ENCODE measurements around the gene JMJD1C. TPM values are rescaled to one million over a fixed set of nuclear protein-coding genes. Genes with fewer than 3 reads are reported as not detected.

Gene JMJD1C
- total RNA-seq, 1 donor from 2014 or later = 143 TPM

GRCh38 chr10:63204667-63205391 lies 260.9 kb downstream of the JMJD1C start:
- H3K4me2 ChIP-seq = no peak overlapping the region
- H3K4me1 ChIP-seq = peaks cover 49% of the 10 kb centered on the region
- TF ChIP-seq, protein P1, sequence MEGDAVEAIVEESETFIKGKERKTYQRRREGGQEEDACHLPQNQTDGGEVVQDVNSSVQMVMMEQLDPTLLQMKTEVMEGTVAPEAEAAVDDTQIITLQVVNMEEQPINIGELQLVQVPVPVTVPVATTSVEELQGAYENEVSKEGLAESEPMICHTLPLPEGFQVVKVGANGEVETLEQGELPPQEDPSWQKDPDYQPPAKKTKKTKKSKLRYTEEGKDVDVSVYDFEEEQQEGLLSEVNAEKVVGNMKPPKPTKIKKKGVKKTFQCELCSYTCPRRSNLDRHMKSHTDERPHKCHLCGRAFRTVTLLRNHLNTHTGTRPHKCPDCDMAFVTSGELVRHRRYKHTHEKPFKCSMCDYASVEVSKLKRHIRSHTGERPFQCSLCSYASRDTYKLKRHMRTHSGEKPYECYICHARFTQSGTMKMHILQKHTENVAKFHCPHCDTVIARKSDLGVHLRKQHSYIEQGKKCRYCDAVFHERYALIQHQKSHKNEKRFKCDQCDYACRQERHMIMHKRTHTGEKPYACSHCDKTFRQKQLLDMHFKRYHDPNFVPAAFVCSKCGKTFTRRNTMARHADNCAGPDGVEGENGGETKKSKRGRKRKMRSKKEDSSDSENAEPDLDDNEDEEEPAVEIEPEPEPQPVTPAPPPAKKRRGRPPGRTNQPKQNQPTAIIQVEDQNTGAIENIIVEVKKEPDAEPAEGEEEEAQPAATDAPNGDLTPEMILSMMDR (IDR thresholded peaks at IDR 0.05) = no peak
- TF ChIP-seq EZH2phosphoT487 (IDR thresholded peaks at IDR 0.05) = no peak
- no peak for TF ChIP-seq EZH2 (IDR thresholded peaks at IDR 0.05)
- H3F3A ChIP-seq (ENCODE audit: low read depth) = peaks cover 27% of the 10 kb centered on the region
- Mint-ChIP-seq H3K9me3 (no peaks in the 10 kb centered on the region), H3K4me1 (peaks cover 17% of the 10 kb centered on the region), H3K27ac (no peak overlapping the region), H3K36me3 (peaks cover 24% of the 10 kb centered on the region), H3K27me3 (ENCODE audit: insufficient read depth, low read depth) (no peaks in the 10 kb centered on the region), H3K4me3 (no peak overlapping the region)
- no peak overlapping the region for H2AFZ ChIP-seq (replicated peaks)
- H3K79me2 ChIP-seq (ENCODE audit: low read depth) = peaks cover 70% of the 10 kb centered on the region
- no peak overlapping the region for H3K27ac ChIP-seq
- H3K4me3 ChIP-seq = no peak overlapping the region
- no peaks in the 10 kb centered on the region for H3K9me3 ChIP-seq (ENCODE audit: low read depth)
- H4K20me1 ChIP-seq (ENCODE audit: low read depth) = peaks cover 36% of the 10 kb centered on the region
- H3K36me3 ChIP-seq = no peaks in the 10 kb centered on the region
- H3K9ac ChIP-seq = no peak overlapping the region
- H3K27me3 ChIP-seq = no peaks in the 10 kb centered on the region
- no peak for DNase-seq (ENCODE audit: low spot score)

DNA sequence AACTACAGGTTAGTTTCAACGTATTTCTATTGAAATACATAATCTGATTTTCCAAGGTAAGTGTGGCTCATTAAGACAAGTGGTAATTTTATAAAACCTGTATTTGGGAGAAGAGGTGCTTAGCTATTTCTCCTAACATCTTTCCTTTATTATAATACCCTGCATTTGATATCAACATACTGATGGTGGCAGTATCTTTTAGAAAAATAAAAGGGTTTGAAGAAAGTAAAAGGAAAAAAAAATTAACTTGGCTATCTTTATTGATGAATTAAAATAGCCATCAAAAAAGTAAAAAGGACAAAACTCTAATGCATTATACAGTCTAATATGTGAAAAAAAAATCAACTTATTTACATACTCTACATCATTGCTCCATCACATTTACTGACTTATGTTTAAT lies 264.7 kb downstream of the JMJD1C start:
- peaks cover 16% of the 10 kb centered on the region for H4K20me1 ChIP-seq (ENCODE audit: low read depth)
- no peak overlapping the region for H3K4me3 Mint-ChIP-seq
- no peak overlapping the region for H2AFZ ChIP-seq (replicated peaks)
- H3K4me2 ChIP-seq = peak overlapping the region; percentile 48
- H3K27me3 ChIP-seq = no peaks in the 10 kb centered on the region
- no peak overlapping the region for H3K4me3 ChIP-seq
- H3F3A ChIP-seq (ENCODE audit: low read depth) = peaks cover 15% of the 10 kb centered on the region
- H3K9me3 Mint-ChIP-seq = no peaks in the 10 kb centered on the region
- H3K9ac ChIP-seq = no peak overlapping the region
- peaks cover 10% of the 10 kb centered on the region for H3K36me3 ChIP-seq
- H3K27ac ChIP-seq = peak overlapping the region; percentile 35
- H3K27me3 Mint-ChIP-seq (ENCODE audit: insufficient read depth, low read depth) = no peaks in the 10 kb centered on the region
- H3K36me3 Mint-ChIP-seq = peaks cover 25% of the 10 kb centered on the region
- peaks cover 48% of the 10 kb centered on the region for H3K79me2 ChIP-seq (ENCODE audit: low read depth)
- peaks cover 15% of the 10 kb centered on the region for H3K4me1 ChIP-seq
- DNase-seq (ENCODE audit: low spot score) = no peak
- peaks cover 3% of the 10 kb centered on the region for H3K4me1 Mint-ChIP-seq
- TF ChIP-seq EZH2 (IDR thresholded peaks at IDR 0.05) (no peak), EZH2phosphoT487 (IDR thresholded peaks at IDR 0.05) (no peak)
- TF ChIP-seq, protein P1 (IDR thresholded peaks at IDR 0.05) = no peak
- no peaks in the 10 kb centered on the region for H3K9me3 ChIP-seq (ENCODE audit: low read depth)
- no peak overlapping the region for H3K27ac Mint-ChIP-seq

- Histone ChIP-seq H3F3A (ENCODE audit: low read depth) (peaks cover 15% of the 10 kb centered on the region), H2AFZ (replicated peaks) (no peak overlapping the region), H3K36me3 (peaks cover 10% of the 10 kb centered on the region), H3K27ac (peak overlapping the region; percentile 35), H3K27me3 (no peaks in the 10 kb centered on the region), H4K20me1 (ENCODE audit: low read depth) (peaks cover 16% of the 10 kb centered on the region), H3K4me1 (peaks cover 15% of the 10 kb centered on the region), H3K4me2 (peak overlapping the region; percentile 48), H3K4me3 (no peak overlapping the region), H3K79me2 (ENCODE audit: low read depth) (peaks cover 42% of the 10 kb centered on the region), H3K9me3 (ENCODE audit: low read depth) (no peaks in the 10 kb centered on the region), H3K9ac (peak overlapping the region; percentile 24)
- DNase-seq (ENCODE audit: low spot score) = peak; percentile 35
- peaks cover 3% of the 10 kb centered on the region for H3K4me1 Mint-ChIP-seq
- TF ChIP-seq, protein P1 (IDR thresholded peaks at IDR 0.05) = no peak
- TF ChIP-seq EZH2 (IDR thresholded peaks at IDR 0.05) = no peak
- no peak for TF ChIP-seq EZH2phosphoT487 (IDR thresholded peaks at IDR 0.05)
- no peak overlapping the region for H3K27ac Mint-ChIP-seq
- H3K9me3 Mint-ChIP-seq = no peaks in the 10 kb centered on the region
- H3K36me3 Mint-ChIP-seq = peaks cover 25% of the 10 kb centered on the region
- H3K27me3 Mint-ChIP-seq (ENCODE audit: insufficient read depth, low read depth) = no peaks in the 10 kb centered on the region
- no peak overlapping the region for H3K4me3 Mint-ChIP-seq
Measured at GRCh38 chr10:63200431-63200830, 265.3 kb downstream of the JMJD1C start.
